ENCODE measurements around the gene CCNY.

CCNY gene

GRCh38 chr10:35420827-35421552 is 84.7 kb downstream of the CCNY start:
- Histone ChIP-seq H3K36me3 (ENCODE audit: insufficient read depth, low read length) (no peaks in the 10 kb centered on the region), H3K27me3 (ENCODE audit: insufficient read depth, low read length) (no peaks in the 10 kb centered on the region), H3K9ac (ENCODE audit: low read depth, low read length) (peak overlapping the region; percentile 50; the same call in 1 of the 2 replicates), H3K27ac (ENCODE audit: low read depth, low read length) (peak overlapping the region; percentile 69), H3K9me3 (ENCODE audit: insufficient read depth, low read depth, low read length) (no peaks in the 10 kb centered on the region), H3K4me3 (ENCODE audit: low read length) (no peak overlapping the region), H3K4me1 (ENCODE audit: insufficient read depth, low read length) (peaks cover 49% of the 10 kb centered on the region)
- 76% methylated on average over 11 of the region's 11 CpGs for WGBS

GRCh38 chr10:35421553-35422178 is 85.4 kb downstream of the CCNY start:
- Histone ChIP-seq H3K9ac (ENCODE audit: low read depth, low read length) (peak overlapping the region; percentile 50; the same call in 1 of the 2 replicates), H3K4me3 (ENCODE audit: low read length) (no peak overlapping the region), H3K9me3 (ENCODE audit: insufficient read depth, low read depth, low read length) (no peaks in the 10 kb centered on the region), H3K27ac (ENCODE audit: low read depth, low read length) (peak overlapping the region; percentile 69), H3K36me3 (ENCODE audit: insufficient read depth, low read length) (no peaks in the 10 kb centered on the region), H3K4me1 (ENCODE audit: insufficient read depth, low read length) (peaks cover 50% of the 10 kb centered on the region), H3K27me3 (ENCODE audit: insufficient read depth, low read length) (no peaks in the 10 kb centered on the region)
- 53% methylated on average over 5 of the region's 5 CpGs for WGBS

GRCh38 chr10:35422228-35422627 is 85.9 kb downstream of the CCNY start:
- H3K27ac ChIP-seq (ENCODE audit: low read depth, low read length): no peak overlapping the region
- WGBS: 80% methylated on average over 5 of the region's 5 CpGs
- no peaks in the 10 kb centered on the region for H3K27me3 ChIP-seq (ENCODE audit: insufficient read depth, low read length)
- no peak overlapping the region for H3K4me3 ChIP-seq (ENCODE audit: low read length)
- H3K9me3 ChIP-seq (ENCODE audit: insufficient read depth, low read depth, low read length): no peaks in the 10 kb centered on the region
- H3K9ac ChIP-seq (ENCODE audit: low read depth, low read length): no peak overlapping the region; the same call in 1 of the 2 replicates
- H3K4me1 ChIP-seq (ENCODE audit: insufficient read depth, low read length): peaks cover 49% of the 10 kb centered on the region
- H3K36me3 ChIP-seq (ENCODE audit: insufficient read depth, low read length): no peaks in the 10 kb centered on the region

GRCh38 chr10:35423505-35424306 is 87.4 kb downstream of the CCNY start:
- Histone ChIP-seq H3K36me3 (ENCODE audit: insufficient read depth, low read length) (no peaks in the 10 kb centered on the region), H3K27ac (ENCODE audit: low read depth, low read length) (no peak overlapping the region), H3K4me1 (ENCODE audit: insufficient read depth, low read length) (peaks cover 48% of the 10 kb centered on the region), H3K27me3 (ENCODE audit: insufficient read depth, low read length) (no peaks in the 10 kb centered on the region), H3K9me3 (ENCODE audit: insufficient read depth, low read depth, low read length) (no peaks in the 10 kb centered on the region), H3K4me3 (ENCODE audit: low read length) (no peak overlapping the region), H3K9ac (ENCODE audit: low read depth, low read length) (no peak overlapping the region)
- WGBS: 96% methylated on average over 9 of the region's 11 CpGs

- no peaks in the 10 kb centered on the region for H3K9me3 ChIP-seq (ENCODE audit: insufficient read depth, low read depth, low read length)
- no peak overlapping the region for H3K4me3 ChIP-seq (ENCODE audit: low read length)
- no peaks in the 10 kb centered on the region for H3K27me3 ChIP-seq (ENCODE audit: insufficient read depth, low read length)
- H3K36me3 ChIP-seq (ENCODE audit: insufficient read depth, low read length): no peaks in the 10 kb centered on the region
- 0 out of 2 replicates have a peak overlapping the region, but pooled peaks have one; percentile 3 for H3K27ac ChIP-seq (ENCODE audit: low read depth, low read length)
- WGBS: 89% methylated on average over 8 of the region's 8 CpGs
- peaks cover 48% of the 10 kb centered on the region for H3K4me1 ChIP-seq (ENCODE audit: insufficient read depth, low read length)
- no peak overlapping the region for H3K9ac ChIP-seq (ENCODE audit: low read depth, low read length)
Measured at GRCh38 chr10:35424680-35425285, 88.5 kb downstream of the CCNY start.

- Histone ChIP-seq H3K4me3 (ENCODE audit: low read length) (no peak overlapping the region), H3K4me1 (ENCODE audit: insufficient read depth, low read length) (peaks cover 41% of the 10 kb centered on the region), H3K27ac (ENCODE audit: low read depth, low read length) (no peak overlapping the region), H3K27me3 (ENCODE audit: insufficient read depth, low read length) (no peaks in the 10 kb centered on the region), H3K36me3 (ENCODE audit: insufficient read depth, low read length) (no peaks in the 10 kb centered on the region), H3K9me3 (ENCODE audit: insufficient read depth, low read depth, low read length) (no peaks in the 10 kb centered on the region), H3K9ac (ENCODE audit: low read depth, low read length) (no peak overlapping the region)
- 93% methylated on average over 1 of the region's 1 CpG for WGBS
Measured at GRCh38 chr10:35425595-35425994, 89.3 kb downstream of the CCNY start.

- Histone ChIP-seq H3K36me3 (ENCODE audit: insufficient read depth, low read length) (no peaks in the 10 kb centered on the region), H3K27me3 (ENCODE audit: insufficient read depth, low read length) (no peaks in the 10 kb centered on the region), H3K27ac (ENCODE audit: low read depth, low read length) (no peak overlapping the region), H3K9ac (ENCODE audit: low read depth, low read length) (no peak overlapping the region), H3K4me1 (ENCODE audit: insufficient read depth, low read length) (peaks cover 34% of the 10 kb centered on the region), H3K9me3 (ENCODE audit: insufficient read depth, low read depth, low read length) (no peaks in the 10 kb centered on the region), H3K4me3 (ENCODE audit: low read length) (no peak overlapping the region)
Measured at GRCh38 chr10:35426657-35427056, 90.3 kb downstream of the CCNY start.

GRCh38 chr10:35427543-35427942 is 91.2 kb downstream of the CCNY start:
- WGBS: 87% methylated on average over 1 of the region's 1 CpG
- Histone ChIP-seq H3K36me3 (ENCODE audit: insufficient read depth, low read length) (no peaks in the 10 kb centered on the region), H3K9ac (ENCODE audit: low read depth, low read length) (no peak overlapping the region), H3K4me1 (ENCODE audit: insufficient read depth, low read length) (peaks cover 27% of the 10 kb centered on the region), H3K27me3 (ENCODE audit: insufficient read depth, low read length) (no peaks in the 10 kb centered on the region), H3K27ac (ENCODE audit: low read depth, low read length) (no peak overlapping the region), H3K4me3 (ENCODE audit: low read length) (no peak overlapping the region), H3K9me3 (ENCODE audit: insufficient read depth, low read depth, low read length) (no peaks in the 10 kb centered on the region)

- Histone ChIP-seq H3K9me3 (ENCODE audit: insufficient read depth, low read depth, low read length) (no peaks in the 10 kb centered on the region), H3K4me3 (ENCODE audit: low read length) (no peak overlapping the region), H3K27me3 (ENCODE audit: insufficient read depth, low read length) (no peaks in the 10 kb centered on the region), H3K9ac (ENCODE audit: low read depth, low read length) (no peak overlapping the region), H3K36me3 (ENCODE audit: insufficient read depth, low read length) (no peaks in the 10 kb centered on the region), H3K4me1 (ENCODE audit: insufficient read depth, low read length) (peaks cover 27% of the 10 kb centered on the region), H3K27ac (ENCODE audit: low read depth, low read length) (no peak overlapping the region)
- WGBS: 93% methylated on average over 1 of the region's 1 CpG
Measured at GRCh38 chr10:35428521-35428920, 92.2 kb downstream of the CCNY start.

- H3K9ac ChIP-seq (ENCODE audit: low read depth, low read length): no peak overlapping the region
- H3K4me1 ChIP-seq (ENCODE audit: insufficient read depth, low read length): peaks cover 4% of the 10 kb centered on the region; the same call in 1 of the 2 replicates
- WGBS: 95% methylated on average over 3 of the region's 3 CpGs
- H3K27ac ChIP-seq (ENCODE audit: low read depth, low read length): no peak overlapping the region
- no peaks in the 10 kb centered on the region for H3K27me3 ChIP-seq (ENCODE audit: insufficient read depth, low read length)
- H3K9me3 ChIP-seq (ENCODE audit: insufficient read depth, low read depth, low read length): no peaks in the 10 kb centered on the region
- no peak overlapping the region for H3K4me3 ChIP-seq (ENCODE audit: low read length)
- H3K36me3 ChIP-seq (ENCODE audit: insufficient read depth, low read length): no peaks in the 10 kb centered on the region
Measured at GRCh38 chr10:35432781-35433338, 96.6 kb downstream of the CCNY start.
